Trophoblast cell (in vitro differentiated cells and primary cell): ENCODE results near the gene MACROD2.

Experiments used
- DNase-seq, 2 donors: peaks; one replicate each; pipeline ENCODE4 v3.0.0-alpha.2; 2016
- H2AFZ ChIP-seq: 2 replicates; pipeline ENCODE4 v1.6.1; 2013; ENCODE audit warnings: low read length, moderate library complexity, mild to moderate bottlenecking; ENCODE audit not compliant: insufficient read depth, poor library complexity
- H2AK5ac ChIP-seq: 2 replicates; pipeline ENCODE4 v1.6.1; 2013; ENCODE audit warnings: mild to moderate bottlenecking, low read length
- H2BK120ac ChIP-seq: 2 replicates; pipeline ENCODE4 v1.6.1; 2013; ENCODE audit warnings: low read length, mild to moderate bottlenecking, moderate library complexity; ENCODE audit not compliant: insufficient read depth, poor library complexity
- H2BK12ac ChIP-seq: 2 replicates; pipeline ENCODE4 v1.6.1; 2013; ENCODE audit warnings: mild to moderate bottlenecking, low read length, moderate library complexity
- H2BK5ac ChIP-seq: 2 replicates; pipeline ENCODE4 v1.6.1; 2013; ENCODE audit warnings: low read length, low read depth, moderate library complexity, mild to moderate bottlenecking; ENCODE audit not compliant: poor library complexity
- H3K14ac ChIP-seq: 2 replicates; pipeline ENCODE4 v1.6.1; 2013; ENCODE audit warnings: mild to moderate bottlenecking, low read length
- H3K18ac ChIP-seq: 2 replicates; pipeline ENCODE4 v1.6.1; 2013; ENCODE audit warnings: mild to moderate bottlenecking, low read length
- H3K23ac ChIP-seq: 2 replicates; pipeline ENCODE4 v1.6.1; 2013; ENCODE audit warnings: low read length
- H3K27ac ChIP-seq: 2 replicates; pipeline ENCODE4 v1.5.1; 2013; ENCODE audit warnings: low read depth, mild to moderate bottlenecking, inconsistent platforms, low read length, moderate library complexity
- H3K27me3 ChIP-seq: 2 replicates; pipeline ENCODE4 v1.6.1; 2013; ENCODE audit warnings: inconsistent platforms, mild to moderate bottlenecking, low read length, moderate library complexity; ENCODE audit not compliant: insufficient read depth
- H3K36me3 ChIP-seq, 2 experiments: 1 replicate in 1 of 2; 2 replicates in 1 of 2; pipeline ENCODE4 v1.6.1; 2013; ENCODE audit warnings: low read length in 2 of 2, mild to moderate bottlenecking in 2 of 2, moderate library complexity in 1 of 2; ENCODE audit not compliant: insufficient read depth in 2 of 2, control insufficient read depth in 1 of 2
- H3K4ac ChIP-seq: 2 replicates; pipeline ENCODE4 v1.6.1; 2013; ENCODE audit warnings: low read depth, mild to moderate bottlenecking, low read length, moderate library complexity
- H3K4me1 ChIP-seq, 2 experiments: 1 replicate in 1 of 2; 2 replicates in 1 of 2; pipeline ENCODE4 v1.6.1; 2013; ENCODE audit warnings: low read length in 2 of 2, mild to moderate bottlenecking in 2 of 2, moderate library complexity in 1 of 2; ENCODE audit not compliant: insufficient read depth in 2 of 2, control insufficient read depth in 1 of 2
- H3K4me2 ChIP-seq: 2 replicates; pipeline ENCODE4 v1.6.1; 2013; ENCODE audit warnings: inconsistent platforms, mild to moderate bottlenecking, low read length, moderate library complexity
- H3K4me3 ChIP-seq: 2 replicates; pipeline ENCODE4 v1.5.1; 2013; ENCODE audit warnings: mild to moderate bottlenecking, low read depth, low read length, inconsistent platforms
- H3K79me1 ChIP-seq: one replicate; pipeline ENCODE4 v1.6.1; 2013; ENCODE audit warnings: low read length
- H3K79me2 ChIP-seq: 2 replicates; pipeline ENCODE4 v1.6.1; 2013; ENCODE audit warnings: low read length, mild to moderate bottlenecking; ENCODE audit not compliant: control insufficient read depth, insufficient read depth, poor library complexity
- H3K9ac ChIP-seq: 2 replicates; pipeline ENCODE4 v1.6.1; 2013; ENCODE audit warnings: mild to moderate bottlenecking, low read length
- H3K9me3 ChIP-seq: 2 replicates; pipeline ENCODE4 v1.6.1; 2013; ENCODE audit warnings: low read depth, mild to moderate bottlenecking, control low read depth, inconsistent platforms, low read length; ENCODE audit not compliant: insufficient read depth
- H4K12ac ChIP-seq: 2 replicates; pipeline ENCODE4 v1.6.1; 2013; ENCODE audit warnings: low read depth, mild to moderate bottlenecking, low read length, moderate library complexity
- H4K8ac ChIP-seq: 2 replicates; pipeline ENCODE4 v1.6.1; 2013; ENCODE audit warnings: low read depth, mild to moderate bottlenecking, low read length, moderate library complexity
- H4K91ac ChIP-seq: one replicate; pipeline ENCODE4 v1.6.1; 2013; ENCODE audit warnings: low read depth, mild to moderate bottlenecking, low read length, moderate library complexity
- WGBS: extraction: QIAGEN DNeasy Blood & Tissue Kit; methylation state at CpG from one replicate; pipeline ENCODE4 v1.1.7; 2013; ENCODE audit warnings: missing lambda C conversion rate; ENCODE audit not compliant: insufficient read length, insufficient coverage; ENCODE audit errors: extremely low coverage; 5-methylcytosine and 5-hydroxymethylcytosine counted together

MACROD2 gene

GRCh38 chr20:15675813-15676484 is 1680.6 kb downstream of the MACROD2 start:
- H3K9me3 ChIP-seq = no peaks in the 10 kb centered on the region
- no peaks in the 10 kb centered on the region for H3K79me1 ChIP-seq
- no peak overlapping the region for H4K8ac ChIP-seq
- no peak overlapping the region for H2AK5ac ChIP-seq
- H4K12ac ChIP-seq = no peak overlapping the region
- no peak overlapping the region for H2AFZ ChIP-seq
- no peaks in the 10 kb centered on the region for H3K27me3 ChIP-seq
- H3K4me1 ChIP-seq = no peaks in the 10 kb centered on the region
- no peak for DNase-seq
- H3K14ac ChIP-seq = no peak overlapping the region
- WGBS = no CpG with 5 or more reads among the region's 1 CpG
- H2BK5ac ChIP-seq = no peak overlapping the region
- no peak overlapping the region for H4K91ac ChIP-seq
- no peak overlapping the region for H3K23ac ChIP-seq
- no peak overlapping the region for H2BK12ac ChIP-seq
- no peak overlapping the region for H3K4me3 ChIP-seq
- H3K4ac ChIP-seq = no peak overlapping the region
- H3K36me3 ChIP-seq = no peaks in the 10 kb centered on the region
- no peak overlapping the region for H3K27ac ChIP-seq
- no peaks in the 10 kb centered on the region for H3K79me2 ChIP-seq
- no peak overlapping the region for H3K9ac ChIP-seq
- no peak overlapping the region for H2BK120ac ChIP-seq
- no peak overlapping the region for H3K4me2 ChIP-seq
- no peak overlapping the region for H3K18ac ChIP-seq

- no peaks in the 10 kb centered on the region for H3K27me3 ChIP-seq
- no peak overlapping the region for H3K14ac ChIP-seq
- no peaks in the 10 kb centered on the region for H3K79me1 ChIP-seq
- H2AFZ ChIP-seq = no peak overlapping the region
- no peak for DNase-seq
- H4K12ac ChIP-seq = no peak overlapping the region
- no peak overlapping the region for H2AK5ac ChIP-seq
- H4K91ac ChIP-seq = no peak overlapping the region
- H3K9ac ChIP-seq = no peak overlapping the region
- no peak overlapping the region for H3K4me3 ChIP-seq
- no peak overlapping the region for H2BK5ac ChIP-seq
- no peak overlapping the region for H2BK120ac ChIP-seq
- H4K8ac ChIP-seq = no peak overlapping the region
- WGBS = no CpG with 5 or more reads among the region's 2 CpGs
- no peak overlapping the region for H2BK12ac ChIP-seq
- H3K4me1 ChIP-seq = no peaks in the 10 kb centered on the region
- H3K23ac ChIP-seq = no peak overlapping the region
- H3K18ac ChIP-seq = no peak overlapping the region
- H3K79me2 ChIP-seq = no peaks in the 10 kb centered on the region
- H3K27ac ChIP-seq = no peak overlapping the region
- H3K36me3 ChIP-seq = no peaks in the 10 kb centered on the region
- no peaks in the 10 kb centered on the region for H3K9me3 ChIP-seq
- H3K4me2 ChIP-seq = no peak overlapping the region
- H3K4ac ChIP-seq = no peak overlapping the region
Observed at GRCh38 chr20:15676815-15677214, 1681.5 kb downstream of the MACROD2 start.

DNA sequence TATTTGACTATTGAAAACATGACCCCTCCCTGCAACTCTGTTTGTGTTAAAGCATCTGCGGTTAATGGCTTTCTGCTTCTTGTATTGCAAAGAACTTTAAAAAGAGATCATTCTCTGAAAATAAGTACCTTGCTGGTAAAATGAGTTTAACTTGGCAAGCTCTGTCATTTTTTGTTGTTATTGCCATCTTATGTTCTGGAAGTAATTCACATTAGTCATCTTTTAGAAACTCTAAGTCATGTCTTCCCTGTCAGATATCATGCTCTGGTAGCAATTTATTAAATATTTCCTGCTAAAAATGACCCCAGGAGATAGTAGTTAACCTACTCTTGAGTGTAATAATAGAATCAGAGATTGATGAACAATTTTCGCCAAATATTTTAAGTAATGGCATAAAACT is 1687.4 kb downstream of the MACROD2 start:
- Histone ChIP-seq H3K9me3 (no peaks in the 10 kb centered on the region), H3K27me3 (no peaks in the 10 kb centered on the region), H3K4ac (no peak overlapping the region), H2BK120ac (no peak overlapping the region), H3K9ac (no peak overlapping the region), H3K27ac (no peak overlapping the region), H3K79me1 (no peaks in the 10 kb centered on the region), H3K79me2 (no peaks in the 10 kb centered on the region), H2BK5ac (no peak overlapping the region), H2AFZ (no peak overlapping the region), H3K4me2 (no peak overlapping the region), H3K23ac (no peak overlapping the region), H3K14ac (no peak overlapping the region), H4K91ac (no peak overlapping the region), H3K36me3 (no peaks in the 10 kb centered on the region), H2BK12ac (no peak overlapping the region), H2AK5ac (no peak overlapping the region), H3K18ac (no peak overlapping the region), H4K8ac (no peak overlapping the region), H3K4me1 (no peaks in the 10 kb centered on the region), H3K4me3 (no peak overlapping the region), H4K12ac (no peak overlapping the region)
- WGBS = no CpG with 5 or more reads among the region's 2 CpGs
- no peak for DNase-seq

- no peak overlapping the region for H4K8ac ChIP-seq
- no peak for DNase-seq
- WGBS = no CpG with 5 or more reads among the region's 1 CpG
Observed at GRCh38 chr20:15692570-15692969, 1697.3 kb downstream of the MACROD2 start.

More at GRCh38 chr20:15692570-15692969, 1697.3 kb downstream of the MACROD2 start:
- Histone ChIP-seq H2BK120ac (no peak overlapping the region), H2AFZ (no peak overlapping the region), H4K91ac (no peak overlapping the region), H3K14ac (no peak overlapping the region), H4K12ac (no peak overlapping the region), H3K9ac (no peak overlapping the region), H3K9me3 (no peaks in the 10 kb centered on the region), H3K4ac (no peak overlapping the region), H3K27me3 (no peaks in the 10 kb centered on the region), H3K27ac (no peak overlapping the region), H3K79me1 (no peaks in the 10 kb centered on the region), H2AK5ac (no peak overlapping the region), H3K4me1 (no peaks in the 10 kb centered on the region), H3K36me3 (no peaks in the 10 kb centered on the region), H3K18ac (no peak overlapping the region), H3K4me3 (no peak overlapping the region), H2BK12ac (no peak overlapping the region), H3K4me2 (no peak overlapping the region), H3K23ac (no peak overlapping the region), H2BK5ac (no peak overlapping the region), H3K79me2 (no peaks in the 10 kb centered on the region)
